NOMO-1 (cell line): ENCODE data around the gene PCSK6.
"Not testable (repeated sequence)": the region's sequence is repeated elsewhere in the genome, so short reads cannot be mapped to it uniquely, and the experiment has no call there.

Experiments
- DNase-seq, 2 experiments: peaks; one replicate each; lab custom pipeline; 2025; ENCODE audit not compliant: unreplicated experiment in 2 of 2; lab: John Stamatoyannopoulos, UW

PCSK6 gene

DNA sequence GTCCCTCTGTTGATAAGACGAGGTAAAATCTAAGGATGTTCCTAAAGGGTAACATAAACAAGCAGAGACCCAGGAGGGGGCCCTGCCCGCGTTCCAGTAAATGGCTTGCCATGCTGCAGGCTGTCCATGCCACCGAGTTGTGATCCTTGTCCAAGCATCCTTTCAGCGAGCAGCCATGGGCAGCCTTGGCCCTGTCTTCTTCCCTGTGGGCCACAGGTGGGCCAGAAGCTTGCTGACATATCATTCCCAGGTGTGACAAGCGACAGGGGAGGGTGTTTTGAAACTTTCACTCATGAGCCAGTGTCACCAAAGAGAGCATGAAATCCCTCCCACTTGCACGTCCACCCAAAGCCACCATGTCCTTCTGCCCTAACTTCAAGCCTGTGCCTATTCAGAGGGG, 53.7 kb downstream of the PCSK6 start:
- no peak for DNase-seq

DNA sequence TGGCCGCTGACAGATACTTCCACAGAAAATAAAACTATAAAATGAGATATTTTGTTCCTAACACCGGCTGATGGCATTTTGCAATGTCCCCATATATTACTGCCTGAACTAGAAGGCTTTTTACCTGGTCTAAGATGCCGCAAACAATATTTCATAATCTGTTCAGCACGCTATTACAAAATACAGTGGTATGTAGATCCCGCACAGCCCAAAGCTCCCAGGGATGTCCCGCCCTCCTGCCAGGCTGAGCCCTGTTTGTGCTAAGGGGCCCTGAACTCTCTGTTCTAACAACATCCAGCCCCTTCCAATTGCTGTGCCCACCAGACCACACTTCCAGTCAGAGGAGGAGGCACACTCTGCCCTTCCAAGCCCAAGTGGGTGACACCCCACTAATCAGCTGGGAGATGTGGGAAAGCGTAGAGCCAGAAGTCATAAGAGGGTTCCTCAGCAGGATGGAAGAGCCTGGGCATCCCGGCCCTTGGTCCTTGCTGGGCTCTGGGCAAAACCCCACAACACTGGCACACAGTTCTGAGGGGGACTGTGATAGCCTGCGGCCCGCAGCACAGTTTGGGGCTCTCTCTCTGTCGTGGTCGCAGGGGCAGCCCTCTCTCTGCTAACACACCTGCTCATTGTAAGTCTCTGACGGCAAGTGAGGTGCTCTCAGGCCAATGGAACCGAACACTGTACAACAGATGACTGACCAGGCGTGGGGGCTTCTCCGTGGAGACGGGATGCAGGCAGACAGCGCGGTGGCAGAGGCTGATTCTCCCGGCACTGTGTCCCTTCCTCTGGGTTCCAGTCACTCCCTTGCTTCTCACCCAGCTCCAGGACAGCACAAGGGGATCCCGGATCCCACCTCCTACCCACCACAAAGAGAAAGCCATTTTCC, 55.2 kb downstream of the PCSK6 start:
- peak in 1 of 2 experiments; percentile 2 for DNase-seq

DNA sequence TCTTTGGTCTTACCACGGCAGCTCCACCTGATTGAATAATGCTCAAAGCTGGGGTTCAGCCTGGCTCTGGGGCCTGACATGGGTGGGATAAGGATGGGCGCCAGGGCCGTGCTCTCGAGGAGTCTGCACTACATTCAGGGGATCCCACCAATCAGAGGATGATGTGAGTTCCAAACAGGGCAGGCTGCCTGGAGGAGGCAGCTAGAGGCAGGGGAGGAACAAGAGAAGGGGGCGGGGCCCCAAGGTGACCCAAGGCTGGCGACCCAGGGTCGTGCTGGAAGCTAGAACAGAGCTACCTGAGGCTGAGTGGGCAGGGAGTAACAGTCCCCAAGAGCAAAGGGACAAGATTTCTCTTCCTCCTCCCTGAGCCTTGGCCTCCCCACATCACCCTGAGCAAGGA, 56.1 kb downstream of the PCSK6 start:
- DNase-seq: no peak

- no peak for DNase-seq
These were observed 56.5 kb downstream of the PCSK6 start for GRCh38 chr15:101432982-101433381.

- no peak for DNase-seq
These were observed 57.8 kb downstream of the PCSK6 start for GRCh38 chr15:101431748-101432147.

GRCh38 chr15:101431301-101431700, 58.2 kb downstream of the PCSK6 start:
- DNase-seq: no peak

DNA sequence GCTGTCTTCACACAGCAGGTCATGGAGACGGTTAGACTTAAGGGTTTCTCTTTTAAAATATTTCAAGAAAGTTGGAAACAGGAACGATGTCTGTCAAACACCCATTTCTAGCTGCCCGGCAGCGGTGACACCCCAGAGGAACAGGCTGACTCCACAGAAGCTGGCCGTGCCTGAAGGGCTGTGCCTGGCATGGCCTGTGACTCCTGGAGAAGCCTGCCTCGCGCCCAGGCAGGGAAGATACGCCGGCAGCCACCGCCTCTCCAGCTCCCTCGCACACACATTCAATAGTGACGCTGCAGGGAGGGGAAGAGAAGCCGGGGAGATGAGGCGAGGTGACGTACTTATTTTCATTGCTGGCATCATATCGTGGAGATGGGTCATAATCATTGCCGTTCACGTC, 59.9 kb downstream of the PCSK6 start:
- DNase-seq: no peak

GRCh38 chr15:101429191-101429590, 60.3 kb downstream of the PCSK6 start:
- DNase-seq: no peak

- no peak for DNase-seq
These were observed 60.7 kb downstream of the PCSK6 start for GRCh38 chr15:101428758-101429157.

GRCh38 chr15:101427606-101428487, 61.7 kb downstream of the PCSK6 start:
- DNase-seq: no peak

DNA sequence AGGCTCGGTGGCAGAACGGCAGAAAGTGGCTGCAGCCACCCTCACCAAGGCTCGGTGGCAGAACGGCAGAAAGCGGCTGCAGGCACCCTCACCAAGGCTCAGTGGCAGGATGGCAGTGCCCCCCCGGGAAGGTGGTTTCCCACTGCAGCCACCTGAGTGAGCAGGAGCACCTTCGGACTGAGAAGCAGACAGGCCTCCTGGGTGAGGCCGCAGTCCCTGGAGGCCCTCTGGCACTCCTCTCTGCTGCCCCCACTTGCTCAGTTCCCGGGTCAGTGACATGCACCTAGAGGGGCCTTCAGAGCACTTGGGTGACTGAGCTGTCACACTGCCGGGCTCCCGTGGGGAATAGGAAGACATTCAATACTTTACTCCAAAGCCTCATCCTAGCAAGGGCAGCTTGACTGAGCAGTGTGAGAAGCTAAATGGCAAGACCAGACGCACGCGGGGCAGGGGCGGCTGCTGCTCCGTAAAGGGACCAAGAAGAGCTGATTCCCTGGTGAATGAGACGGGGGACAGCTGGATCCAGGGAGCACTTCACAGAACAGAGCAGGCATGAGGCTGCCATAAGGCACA, 62.7 kb downstream of the PCSK6 start:
- no peak for DNase-seq

DNA sequence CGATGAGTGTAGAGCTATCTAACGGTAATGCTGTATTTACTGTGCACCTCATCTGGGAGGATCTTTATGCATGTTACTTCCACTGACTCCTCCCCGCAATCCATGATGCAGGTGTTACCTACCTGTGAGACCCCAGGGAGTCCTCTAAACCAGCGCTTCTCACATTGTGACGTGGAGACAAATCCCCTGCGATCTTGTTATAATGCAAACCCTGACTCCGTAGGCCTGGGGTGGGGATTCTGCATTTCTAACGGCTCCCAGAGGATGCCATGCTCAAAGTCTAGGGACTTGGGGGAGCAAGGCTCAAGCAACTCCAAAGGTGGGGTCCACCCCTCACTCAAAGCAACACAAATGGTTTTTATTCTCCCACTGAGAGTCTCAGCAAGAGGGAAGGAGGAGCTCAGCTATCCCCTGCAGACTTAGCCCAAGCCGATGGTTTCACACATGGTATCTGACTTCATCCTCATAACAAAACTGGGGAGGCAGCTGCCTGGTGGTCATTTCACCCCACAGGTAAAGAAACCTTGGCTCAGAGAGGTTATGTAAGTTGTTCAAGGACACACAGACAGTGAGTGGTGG, 63.6 kb downstream of the PCSK6 start:
- DNase-seq: no peak

- no peak for DNase-seq
These were observed 64.5 kb downstream of the PCSK6 start for GRCh38 chr15:101424984-101425383.

GRCh38 chr15:101420232-101420631, 69.3 kb downstream of the PCSK6 start:
- DNase-seq: no peak

DNA sequence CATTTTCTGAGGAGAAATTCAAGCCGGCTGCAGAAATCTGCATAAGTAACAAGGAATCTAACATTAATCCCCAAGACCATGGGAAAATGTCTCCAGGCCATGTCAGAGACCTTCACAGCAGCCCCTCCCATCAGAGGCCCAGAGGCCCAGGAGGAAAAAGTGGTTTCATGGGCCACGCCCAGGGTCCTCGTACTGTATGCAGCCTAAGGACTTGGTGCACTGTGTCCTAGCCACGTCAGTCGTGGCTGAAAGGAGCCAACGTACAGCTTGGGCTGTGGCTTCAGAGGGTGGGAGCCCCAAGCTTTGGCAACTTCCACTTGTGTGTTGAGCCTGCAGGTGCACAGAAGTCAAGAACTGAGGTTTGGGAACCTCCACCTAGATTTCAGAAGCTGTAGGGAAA, 73.0 kb downstream of the PCSK6 start:
- DNase-seq: not testable (repeated sequence)

GRCh38 chr15:101413239-101413638, 76.3 kb downstream of the PCSK6 start:
- no peak for DNase-seq

GRCh38 chr15:101411581-101411980, 77.9 kb downstream of the PCSK6 start:
- DNase-seq: no peak

- DNase-seq: no peak
These were observed 78.4 kb downstream of the PCSK6 start for GRCh38 chr15:101411085-101411484.

DNA sequence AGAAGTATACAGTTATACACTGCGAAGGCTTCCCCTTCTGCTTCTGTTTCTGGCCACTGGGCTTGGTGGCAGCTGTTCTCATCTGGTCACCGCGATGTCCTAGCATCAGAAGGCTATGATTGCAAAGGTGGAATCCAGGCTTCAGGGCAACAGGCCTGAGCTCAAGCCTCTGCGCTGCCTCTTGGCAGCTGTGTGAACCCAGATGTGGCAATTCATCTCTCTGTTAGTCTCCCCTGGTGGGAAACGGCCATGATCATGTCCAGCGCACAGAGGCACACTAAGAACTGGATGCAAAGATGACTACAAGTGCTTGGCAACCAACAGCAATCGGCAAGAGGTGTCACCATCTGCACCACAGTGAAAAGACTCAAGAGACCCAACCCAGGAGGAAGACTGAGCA, 78.9 kb downstream of the PCSK6 start:
- DNase-seq: no peak

DNA sequence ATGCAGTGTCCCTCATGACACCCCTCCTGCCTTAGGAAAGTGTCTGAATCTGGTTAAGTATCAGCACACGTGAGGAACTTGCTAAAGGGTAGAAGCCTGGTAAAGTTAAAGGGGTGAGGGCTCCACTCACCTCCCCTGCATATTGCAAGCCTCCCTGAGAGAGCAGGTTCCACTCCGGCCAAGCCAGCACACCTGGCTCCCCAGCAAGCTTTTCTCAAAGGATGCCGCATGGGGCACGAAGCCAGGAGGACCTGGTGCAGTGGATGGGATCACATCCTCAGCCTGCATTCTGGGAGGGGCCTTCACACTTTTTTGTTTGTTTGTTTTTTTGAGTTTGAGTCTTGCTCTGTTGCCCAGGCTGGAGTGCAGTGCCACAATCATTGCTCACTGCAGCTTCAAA, 79.9 kb downstream of the PCSK6 start:
- no peak for DNase-seq
